Peyer's patch (tissue), 4 donors: ENCODE results near the gene ARHGAP5.

Source experiments
- POLR2A ChIP-seq, 2 donors: fragments of 450-650 bp; IDR thresholded peaks; one replicate each; pipeline ENCODE4 v1.5.1; 2017; ENCODE audit warnings: antibody characterized with exemption in 2 of 2, mild to moderate bottlenecking in 2 of 2, moderate library complexity in 2 of 2
- TF ChIP-seq, protein P1 (sequence below), 6 experiments: fragments of 450-650 bp in 4 of 6; fragments of 200-600 bp in 2 of 6; sonication (generic) in 1 of 6; IDR thresholded peaks; one replicate each; pipeline ENCODE4 v1.5.1; 2017 to 2019; ENCODE audit warnings: antibody characterized with exemption in 6 of 6, mild to moderate bottlenecking in 3 of 6, moderate library complexity in 1 of 6

DNA sequence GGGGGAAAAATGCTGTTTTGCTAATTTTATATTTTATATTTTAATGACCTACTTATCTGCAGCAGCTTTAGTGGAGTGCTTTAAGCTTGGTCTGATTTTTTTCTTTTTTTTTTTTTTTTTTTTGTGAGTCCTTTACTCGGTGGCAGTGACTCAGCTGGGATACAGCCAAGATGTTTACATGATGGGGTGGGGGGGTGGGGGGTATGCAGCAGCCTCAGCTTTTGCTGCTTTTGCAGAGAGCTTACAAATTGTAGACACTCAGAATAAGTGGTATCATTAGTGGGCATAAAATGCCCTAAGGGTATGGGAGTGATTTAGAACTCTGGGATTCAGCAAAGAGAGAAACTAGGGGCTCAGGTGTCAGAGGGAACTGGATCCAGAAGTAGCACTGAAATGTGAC, 38.2 kb upstream of the ARHGAP5 start:
- TF ChIP-seq, protein P1, sequence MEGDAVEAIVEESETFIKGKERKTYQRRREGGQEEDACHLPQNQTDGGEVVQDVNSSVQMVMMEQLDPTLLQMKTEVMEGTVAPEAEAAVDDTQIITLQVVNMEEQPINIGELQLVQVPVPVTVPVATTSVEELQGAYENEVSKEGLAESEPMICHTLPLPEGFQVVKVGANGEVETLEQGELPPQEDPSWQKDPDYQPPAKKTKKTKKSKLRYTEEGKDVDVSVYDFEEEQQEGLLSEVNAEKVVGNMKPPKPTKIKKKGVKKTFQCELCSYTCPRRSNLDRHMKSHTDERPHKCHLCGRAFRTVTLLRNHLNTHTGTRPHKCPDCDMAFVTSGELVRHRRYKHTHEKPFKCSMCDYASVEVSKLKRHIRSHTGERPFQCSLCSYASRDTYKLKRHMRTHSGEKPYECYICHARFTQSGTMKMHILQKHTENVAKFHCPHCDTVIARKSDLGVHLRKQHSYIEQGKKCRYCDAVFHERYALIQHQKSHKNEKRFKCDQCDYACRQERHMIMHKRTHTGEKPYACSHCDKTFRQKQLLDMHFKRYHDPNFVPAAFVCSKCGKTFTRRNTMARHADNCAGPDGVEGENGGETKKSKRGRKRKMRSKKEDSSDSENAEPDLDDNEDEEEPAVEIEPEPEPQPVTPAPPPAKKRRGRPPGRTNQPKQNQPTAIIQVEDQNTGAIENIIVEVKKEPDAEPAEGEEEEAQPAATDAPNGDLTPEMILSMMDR (IDR thresholded peaks at IDR 0.05) = no peak
- TF ChIP-seq POLR2A (IDR thresholded peaks at IDR 0.05) = no peak
